Raji (cell line): ENCODE results near the gene JCAD.

Experiments used
- POLR2A ChIP-seq: IDR thresholded peaks from 2 replicates; pipeline ENCODE4 v1.6.1; 2011; ENCODE audit warnings: low read depth, low read length, control low read depth; ENCODE audit not compliant: insufficient read depth

Gene JCAD

GRCh38 chr10:30000802-30001571, 58.4 kb downstream of the JCAD start:
- TF ChIP-seq POLR2A, result no peak

GRCh38 chr10:29998142-29998808, 61.1 kb downstream of the JCAD start:
- TF ChIP-seq POLR2A, result no peak

DNA sequence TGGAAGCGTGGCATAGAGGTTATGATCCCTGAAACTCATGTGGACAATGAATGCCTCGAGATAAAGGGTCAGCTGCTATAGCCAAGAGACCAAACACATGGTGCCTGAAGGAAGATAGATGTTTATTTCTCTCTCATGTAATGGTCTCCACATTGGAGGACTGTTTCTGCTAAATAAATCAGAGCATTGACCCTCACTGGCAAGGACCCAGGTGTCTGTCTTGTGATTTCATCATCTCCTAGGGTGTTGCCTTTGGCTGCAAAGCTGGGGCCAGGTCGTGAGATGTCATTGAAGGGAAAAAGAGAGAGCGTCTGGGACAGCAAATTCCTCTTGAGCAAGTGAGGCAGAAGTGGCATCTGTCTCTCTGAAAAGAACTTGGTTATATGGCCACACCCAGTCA, 64.6 kb downstream of the JCAD start:
- TF ChIP-seq POLR2A, result no peak

GRCh38 chr10:29993319-29993915, 66.0 kb downstream of the JCAD start:
- TF ChIP-seq POLR2A, result no peak

- no peak for TF ChIP-seq POLR2A
Observed at GRCh38 chr10:29992914-29993313, 66.5 kb downstream of the JCAD start.

DNA sequence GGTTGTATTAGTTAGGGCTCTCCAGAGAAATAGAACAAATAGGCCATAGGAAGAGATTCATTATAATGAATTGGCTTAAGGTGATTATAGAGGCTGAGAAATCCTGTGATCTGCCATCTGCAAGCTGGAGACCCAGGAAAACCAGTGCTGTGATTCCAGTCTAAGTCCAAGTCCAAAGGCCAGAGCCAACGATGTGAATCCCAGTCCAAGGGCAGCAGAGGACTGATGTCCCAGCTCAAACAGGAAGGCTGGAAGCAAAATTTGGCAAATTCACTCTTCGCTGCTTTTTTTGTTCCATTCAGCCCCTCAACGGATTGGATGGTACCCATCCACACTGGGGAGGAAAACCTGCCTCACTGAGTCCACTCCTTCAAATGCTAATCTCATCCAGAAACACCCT, 68.0 kb downstream of the JCAD start:
- TF ChIP-seq POLR2A, result no peak

- no peak for TF ChIP-seq POLR2A
Observed at GRCh38 chr10:29987471-29987870, 71.9 kb downstream of the JCAD start.

DNA sequence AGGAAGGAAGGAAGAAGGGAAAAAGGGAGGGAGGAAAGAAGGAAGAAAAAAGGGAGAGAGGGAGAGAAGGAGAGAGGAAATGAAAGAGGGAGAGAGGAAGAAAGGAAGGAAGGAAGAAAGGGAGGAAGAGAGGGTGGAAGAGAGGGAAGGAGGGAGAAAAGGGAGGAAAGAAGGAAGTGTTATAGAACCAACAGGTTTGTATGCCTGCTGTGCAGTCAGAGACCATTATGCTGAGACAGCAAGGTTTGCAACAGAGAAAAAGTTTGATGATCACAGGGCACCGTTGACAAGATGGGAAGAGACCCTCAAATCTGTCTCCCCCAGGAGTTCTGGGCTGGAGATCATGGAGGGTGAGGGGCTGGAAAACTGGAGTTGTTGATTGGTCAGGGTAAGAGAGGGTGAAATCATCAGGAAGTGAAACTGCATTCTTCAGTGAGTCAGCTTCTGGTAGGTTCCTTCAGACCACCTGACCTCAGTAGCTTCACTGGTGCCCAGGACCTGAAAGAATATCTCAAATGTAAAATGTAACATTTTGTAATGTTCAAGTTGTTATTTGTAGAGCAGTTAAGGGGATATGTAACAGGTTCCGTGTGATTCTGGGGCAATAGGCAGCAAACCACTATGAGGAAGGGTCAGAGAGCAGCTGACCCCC, 76.3 kb downstream of the JCAD start:
- no peak for TF ChIP-seq POLR2A

DNA sequence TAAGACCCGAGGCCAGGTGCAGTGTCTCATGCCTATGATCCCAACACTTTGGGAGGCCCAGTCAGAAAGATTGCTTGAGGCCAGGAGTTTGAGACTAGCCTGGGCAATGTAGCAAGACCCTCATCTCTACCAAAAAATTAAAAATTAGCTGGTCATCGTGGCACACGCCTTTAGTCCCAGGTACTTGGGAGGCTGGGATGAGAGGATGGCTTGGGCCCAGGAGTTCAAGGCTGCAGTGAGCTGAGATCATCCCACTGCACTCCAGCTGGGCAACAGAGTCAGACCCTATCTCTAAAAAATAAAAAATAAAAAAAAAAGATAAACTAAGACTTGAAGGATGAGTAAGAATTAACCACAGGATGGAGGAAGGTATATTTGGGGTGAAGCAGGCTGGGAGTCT, 77.9 kb downstream of the JCAD start:
- TF ChIP-seq POLR2A, result no peak

- TF ChIP-seq POLR2A, result no peak
Observed at GRCh38 chr10:29980084-29980483, 79.3 kb downstream of the JCAD start.

- no peak for TF ChIP-seq POLR2A
Observed at GRCh38 chr10:29977171-29977570, 82.2 kb downstream of the JCAD start.

DNA sequence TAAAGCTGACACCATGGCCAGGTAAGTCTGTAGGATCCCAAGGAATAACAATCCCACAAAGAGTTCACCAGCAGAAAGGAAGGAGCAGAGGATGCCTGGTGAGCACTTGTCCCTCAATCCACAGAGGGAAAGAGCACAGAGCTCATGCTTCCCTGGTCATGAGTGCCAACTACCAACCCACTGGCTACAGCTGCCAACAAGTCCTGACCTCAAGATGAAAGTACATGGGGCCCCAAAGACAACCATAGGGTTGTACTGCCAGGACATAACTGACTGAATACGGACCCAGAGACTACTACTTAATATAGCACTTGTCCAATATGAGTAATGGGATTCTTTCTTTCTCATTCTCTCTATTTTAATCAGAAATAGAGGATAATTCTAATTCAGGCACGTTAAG, 83.3 kb downstream of the JCAD start:
- no peak for TF ChIP-seq POLR2A

GRCh38 chr10:29974773-29975172, 84.6 kb downstream of the JCAD start:
- no peak for TF ChIP-seq POLR2A

DNA sequence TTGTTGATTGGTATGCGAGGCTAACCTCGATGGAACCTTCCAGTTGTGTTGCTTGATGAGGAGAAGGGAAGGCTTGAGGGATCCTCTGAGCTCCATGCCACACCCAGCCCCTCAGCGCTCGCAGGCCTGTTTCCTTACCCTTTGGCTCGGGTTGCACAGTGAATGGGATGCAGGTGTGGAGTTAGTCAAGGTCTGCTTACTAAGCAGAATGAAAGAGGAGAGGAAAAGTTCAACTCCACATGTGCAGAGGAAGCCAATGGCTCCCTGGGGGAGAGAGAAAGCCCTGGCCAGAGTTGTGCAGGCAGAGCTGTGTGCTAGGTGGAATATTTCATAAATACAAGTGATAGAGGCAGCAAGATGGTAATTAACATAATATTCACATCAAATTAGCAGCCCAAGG, 85.5 kb downstream of the JCAD start:
- TF ChIP-seq POLR2A, result no peak

- no peak for TF ChIP-seq POLR2A
Observed at GRCh38 chr10:29970576-29970975, 88.8 kb downstream of the JCAD start.

- TF ChIP-seq POLR2A, result no peak
Observed at GRCh38 chr10:29970012-29970396, 89.4 kb downstream of the JCAD start.
